Mononuclear cell (primary cell): ENCODE measurements around the gene KLF7. TPM values are rescaled to one million over a fixed set of nuclear protein-coding genes. Genes with fewer than 3 reads are reported as not detected.
A peak's percentile ranks its signal among the peaks of the same experiment; 100 is the strongest.

Experiments
- H3K27me3 ChIP-seq: 2 replicates; pipeline ENCODE4 v1.6.0; 2011; ENCODE audit warnings: low read length, control low read depth; ENCODE audit not compliant: insufficient read depth
- H3K4me1 ChIP-seq: 2 replicates; pipeline ENCODE4 v1.5.1; 2011; ENCODE audit warnings: mild to moderate bottlenecking, low read length, control low read depth; ENCODE audit not compliant: insufficient read depth
- H3K4me3 ChIP-seq: 2 replicates; pipeline ENCODE4 v1.5.1; 2011; ENCODE audit warnings: mild to moderate bottlenecking, low read length, moderate library complexity
- H3K9me3 ChIP-seq: 2 replicates; pipeline ENCODE4 v1.5.1; 2011; ENCODE audit warnings: low read depth, mild to moderate bottlenecking, control low read depth, low read length
- total RNA-seq: library from RNA; depleted of rRNA; stranded (reverse); fragments of >200 nt; gene quantifications from one replicate; pipeline ENCODE4 v1.2.3, GENCODE V29; 2012

Gene KLF7
- total RNA-seq, 1 donor, result 81.5 TPM

GRCh38 chr2:207160115-207160514, 5.6 kb downstream of the KLF7 start:
- no peaks in the 10 kb centered on the region for H3K9me3 ChIP-seq
- H3K27me3 ChIP-seq, result no peaks in the 10 kb centered on the region
- H3K4me3 ChIP-seq, result no peak overlapping the region
- H3K4me1 ChIP-seq, result peaks cover 68% of the 10 kb centered on the region

- Histone ChIP-seq H3K27me3 (no peaks in the 10 kb centered on the region), H3K4me3 (no peak overlapping the region), H3K9me3 (no peaks in the 10 kb centered on the region), H3K4me1 (peaks cover 72% of the 10 kb centered on the region)
Measured at GRCh38 chr2:207159002-207159401, 6.7 kb downstream of the KLF7 start.

DNA sequence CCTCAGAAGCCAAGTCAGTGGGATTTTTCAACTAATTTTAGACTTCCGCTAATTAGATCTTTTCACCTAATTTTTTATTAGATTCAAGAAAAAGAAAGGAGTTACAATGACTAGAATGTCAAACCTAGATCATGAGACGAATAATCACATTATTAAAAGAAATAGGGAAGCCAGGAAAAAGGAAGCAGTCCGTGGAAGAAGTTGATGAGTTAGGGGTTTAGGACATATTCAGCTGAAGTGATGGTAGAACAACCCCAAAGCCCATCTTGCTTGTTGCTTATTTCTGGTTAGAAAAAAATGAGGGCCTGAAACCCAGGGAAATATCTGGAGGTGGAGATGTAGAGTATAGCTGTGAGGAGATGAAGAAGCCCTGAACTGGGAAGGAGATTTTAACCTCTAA, 8.0 kb downstream of the KLF7 start:
- Histone ChIP-seq H3K4me1 (peaks cover 68% of the 10 kb centered on the region), H3K27me3 (no peaks in the 10 kb centered on the region), H3K9me3 (no peaks in the 10 kb centered on the region), H3K4me3 (no peak overlapping the region)

DNA sequence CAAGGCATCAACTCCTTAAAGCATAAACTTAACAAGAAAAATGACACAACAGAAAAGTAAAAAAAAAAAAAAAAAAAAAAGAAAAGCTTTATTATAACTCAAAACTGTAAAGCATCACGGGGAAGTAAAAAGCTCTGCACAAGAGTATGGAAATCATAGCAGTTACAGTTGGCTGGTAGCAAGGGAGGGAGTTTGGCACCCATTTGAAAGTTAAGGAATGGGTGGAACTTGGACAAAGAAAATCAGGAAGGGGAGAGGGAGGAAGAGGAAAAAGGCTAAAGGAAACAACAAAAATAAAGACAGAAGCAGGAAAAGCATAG, 8.6 kb downstream of the KLF7 start:
- Histone ChIP-seq H3K9me3 (no peaks in the 10 kb centered on the region), H3K4me1 (peaks cover 68% of the 10 kb centered on the region), H3K4me3 (no peak overlapping the region), H3K27me3 (no peaks in the 10 kb centered on the region)

- no peaks in the 10 kb centered on the region for H3K9me3 ChIP-seq
- H3K27me3 ChIP-seq, result no peaks in the 10 kb centered on the region
- H3K4me1 ChIP-seq, result peaks cover 68% of the 10 kb centered on the region
- no peak overlapping the region for H3K4me3 ChIP-seq
Measured at GRCh38 chr2:207156451-207157161, 9.1 kb downstream of the KLF7 start.

- Histone ChIP-seq H3K4me1 (peaks cover 71% of the 10 kb centered on the region), H3K4me3 (no peak overlapping the region), H3K27me3 (no peaks in the 10 kb centered on the region), H3K9me3 (no peaks in the 10 kb centered on the region)
Measured at GRCh38 chr2:207155516-207156444, 10.0 kb downstream of the KLF7 start.

GRCh38 chr2:207154556-207155510, 10.9 kb downstream of the KLF7 start:
- no peaks in the 10 kb centered on the region for H3K27me3 ChIP-seq
- peaks cover 79% of the 10 kb centered on the region for H3K4me1 ChIP-seq
- no peaks in the 10 kb centered on the region for H3K9me3 ChIP-seq
- H3K4me3 ChIP-seq, result no peak overlapping the region

GRCh38 chr2:207153266-207153975, 12.3 kb downstream of the KLF7 start:
- peaks cover 90% of the 10 kb centered on the region for H3K4me1 ChIP-seq

DNA sequence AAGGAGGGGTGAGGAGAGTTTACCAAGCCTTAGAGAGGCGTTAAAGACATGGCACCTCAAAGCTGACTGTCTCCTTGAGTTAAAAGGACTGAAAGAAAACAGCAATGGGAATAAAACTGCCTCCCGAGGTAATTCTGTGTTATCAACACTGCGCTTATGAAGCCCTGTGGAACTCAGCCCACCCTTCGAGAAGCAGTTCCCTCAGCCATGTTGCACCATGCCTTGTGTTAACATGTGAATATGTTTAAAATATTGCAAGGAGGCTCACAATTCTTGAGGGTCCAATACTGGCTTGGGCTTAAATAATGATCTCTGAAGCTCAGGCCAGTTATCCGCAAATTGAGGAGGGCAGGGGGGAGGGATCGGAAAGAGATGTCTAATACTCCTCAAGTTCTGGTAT, 14.7 kb downstream of the KLF7 start:
- Histone ChIP-seq H3K9me3 (no peaks in the 10 kb centered on the region), H3K4me3 (no peak overlapping the region), H3K27me3 (no peaks in the 10 kb centered on the region), H3K4me1 (peaks cover 67% of the 10 kb centered on the region)

More at GRCh38 chr2:207153266-207153975, 12.3 kb downstream of the KLF7 start:
- Histone ChIP-seq H3K9me3 (no peaks in the 10 kb centered on the region), H3K4me3 (no peak overlapping the region), H3K27me3 (no peaks in the 10 kb centered on the region)

DNA sequence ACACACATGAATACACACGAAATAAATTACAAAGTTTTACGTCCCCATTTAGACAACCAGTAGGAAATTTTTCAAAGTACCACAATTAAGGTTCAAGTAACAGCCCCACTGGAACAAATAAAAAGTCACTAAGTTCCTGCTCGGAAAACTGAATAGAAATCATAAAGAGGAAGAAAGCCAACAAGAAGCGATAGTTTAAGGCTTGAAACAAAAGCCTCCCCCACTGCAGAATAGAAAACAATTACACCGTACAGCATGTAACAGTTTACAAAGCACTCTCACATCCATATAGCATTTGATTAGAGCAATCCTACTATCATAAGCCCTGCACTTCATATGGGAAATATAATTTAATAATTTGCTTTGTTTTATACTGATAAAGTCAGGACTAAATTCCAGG, 15.5 kb downstream of the KLF7 start:
- Histone ChIP-seq H3K9me3 (no peaks in the 10 kb centered on the region), H3K4me1 (peaks cover 59% of the 10 kb centered on the region), H3K27me3 (no peaks in the 10 kb centered on the region), H3K4me3 (no peak overlapping the region)

DNA sequence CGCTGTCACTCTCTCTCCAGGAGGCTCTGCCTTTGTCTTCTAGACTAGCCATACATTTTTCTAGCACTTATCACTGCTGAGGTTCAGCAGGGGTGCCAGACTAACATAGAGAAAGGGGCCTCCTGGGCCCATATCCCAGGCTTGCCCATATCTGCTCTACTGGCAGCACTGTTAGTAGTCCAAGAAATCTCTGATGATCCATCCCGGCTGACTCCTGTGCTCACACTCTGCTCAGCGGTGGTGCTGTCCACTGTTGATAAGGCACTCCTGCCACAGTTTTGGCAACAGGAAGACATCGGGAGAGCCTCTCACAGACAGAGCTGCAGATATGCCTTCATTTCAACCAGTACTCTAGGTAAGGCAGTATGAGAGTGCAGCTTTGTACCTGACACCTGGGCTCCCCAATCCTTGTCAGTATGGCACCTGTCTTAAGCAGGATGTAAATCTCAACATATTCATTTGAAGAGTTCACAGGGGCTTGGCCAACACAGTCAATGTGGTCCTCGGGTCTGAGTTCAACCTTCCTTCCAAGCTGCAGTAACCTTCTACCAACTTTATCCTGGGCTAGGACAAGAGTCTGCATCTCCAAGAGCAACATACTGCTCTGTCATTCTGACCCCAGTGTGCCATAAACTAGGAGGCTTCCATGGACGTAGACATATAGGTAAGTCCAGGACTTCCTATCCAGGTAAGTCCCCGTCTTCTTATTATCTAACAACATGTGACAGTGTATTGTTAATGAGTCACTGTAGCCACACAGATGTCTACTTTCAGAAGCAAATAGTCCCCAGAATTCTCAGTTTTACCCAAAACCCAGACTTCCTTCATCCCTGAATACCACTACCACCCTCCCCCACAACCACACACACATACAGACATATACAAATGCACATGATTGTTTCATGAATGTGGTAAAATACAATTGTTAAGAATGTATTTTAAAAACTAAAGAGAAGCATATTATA, 16.2 kb downstream of the KLF7 start:
- Histone ChIP-seq H3K4me3 (no peak overlapping the region), H3K9me3 (no peaks in the 10 kb centered on the region), H3K4me1 (peaks cover 56% of the 10 kb centered on the region), H3K27me3 (no peaks in the 10 kb centered on the region)

GRCh38 chr2:207148020-207148419, 17.7 kb downstream of the KLF7 start:
- Histone ChIP-seq H3K4me3 (no peak overlapping the region), H3K9me3 (no peaks in the 10 kb centered on the region), H3K27me3 (no peaks in the 10 kb centered on the region), H3K4me1 (peaks cover 58% of the 10 kb centered on the region)

- peak overlapping the region; percentile 15 for H3K4me3 ChIP-seq
Measured at GRCh38 chr2:207144173-207144785, 21.5 kb downstream of the KLF7 start.

More at GRCh38 chr2:207144173-207144785, 21.5 kb downstream of the KLF7 start:
- no peaks in the 10 kb centered on the region for H3K9me3 ChIP-seq
- H3K27me3 ChIP-seq, result no peaks in the 10 kb centered on the region
- peaks cover 56% of the 10 kb centered on the region for H3K4me1 ChIP-seq
